Rectal smooth muscle tissue (tissue), 1 donor: ENCODE measurements around the gene ACOT7.

Experiments
- H3K27ac ChIP-seq: one replicate; pipeline ENCODE4 v1.7.0; 2013; ENCODE audit warnings: low read depth, low read length, inconsistent platforms
- H3K27me3 ChIP-seq: one replicate; pipeline ENCODE4 v1.7.0; 2013; ENCODE audit warnings: low read length; ENCODE audit not compliant: control insufficient read depth, insufficient read depth
- H3K36me3 ChIP-seq: one replicate; pipeline ENCODE4 v1.7.0; 2013; ENCODE audit warnings: low read length; ENCODE audit not compliant: control insufficient read depth, insufficient read depth
- H3K4me1 ChIP-seq: one replicate; pipeline ENCODE4 v1.7.0; 2013; ENCODE audit warnings: low read length; ENCODE audit not compliant: control insufficient read depth, insufficient read depth
- H3K4me3 ChIP-seq: one replicate; pipeline ENCODE4 v1.7.0; 2013; ENCODE audit warnings: low read length
- H3K9ac ChIP-seq: one replicate; pipeline ENCODE4 v1.7.0; 2013; ENCODE audit warnings: low read length

ACOT7 gene

DNA sequence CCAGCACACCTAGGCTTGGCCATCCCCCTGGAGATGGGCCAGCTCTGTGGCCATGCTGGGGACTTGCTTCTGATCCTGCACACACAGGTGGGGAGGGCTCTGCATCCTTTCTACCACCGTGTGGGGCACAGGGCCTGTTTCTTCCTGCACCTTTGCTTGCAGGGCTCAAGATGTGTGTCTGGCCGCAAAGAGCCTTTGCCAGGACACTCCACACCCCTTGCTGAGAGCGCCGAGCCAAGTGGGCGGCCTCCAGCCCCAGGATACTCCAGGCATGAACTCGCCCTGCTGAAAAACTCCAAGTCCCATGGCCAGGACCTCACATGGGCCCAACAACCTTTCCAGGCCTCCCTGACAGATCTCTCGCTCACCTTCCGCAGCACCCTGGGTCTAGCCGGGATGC lies 121.1 kb downstream of the ACOT7 start:
- Histone ChIP-seq H3K36me3 (no peaks in the 10 kb centered on the region), H3K4me3 (no peak overlapping the region), H3K27ac (no peak overlapping the region), H3K27me3 (no peaks in the 10 kb centered on the region), H3K9ac (no peak overlapping the region), H3K4me1 (peaks cover 6% of the 10 kb centered on the region)

- Histone ChIP-seq H3K4me3 (no peak overlapping the region), H3K27ac (no peak overlapping the region), H3K4me1 (peaks cover 5% of the 10 kb centered on the region), H3K27me3 (no peaks in the 10 kb centered on the region), H3K9ac (no peak overlapping the region), H3K36me3 (no peaks in the 10 kb centered on the region)
Measured at GRCh38 chr1:6271554-6271953, 122.0 kb downstream of the ACOT7 start.

DNA sequence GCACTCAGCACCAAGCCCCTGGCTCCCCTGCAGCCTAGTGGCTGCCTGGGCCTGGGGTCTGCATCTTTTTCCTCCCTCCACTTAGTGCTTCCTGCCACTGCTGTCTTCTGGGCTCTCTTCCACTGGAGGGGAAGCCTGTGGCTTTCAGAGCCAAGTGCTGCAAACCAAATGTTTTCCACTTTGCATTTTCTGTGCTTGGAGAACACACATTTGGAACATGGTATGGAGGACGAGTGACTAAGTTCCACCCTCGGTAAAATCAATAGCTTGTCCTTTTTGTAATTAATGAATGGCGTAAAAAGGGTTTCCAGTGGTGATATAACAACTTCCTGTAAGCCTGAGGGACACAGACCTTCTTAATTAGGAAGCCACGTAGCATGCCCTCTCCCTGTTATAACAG lies 122.6 kb downstream of the ACOT7 start:
- Histone ChIP-seq H3K27ac (no peak overlapping the region), H3K4me1 (peaks cover 2% of the 10 kb centered on the region), H3K36me3 (no peaks in the 10 kb centered on the region), H3K4me3 (no peak overlapping the region), H3K9ac (no peak overlapping the region), H3K27me3 (no peaks in the 10 kb centered on the region)

GRCh38 chr1:6270401-6270800 lies 123.2 kb downstream of the ACOT7 start:
- no peak overlapping the region for H3K27ac ChIP-seq
- no peak overlapping the region for H3K4me3 ChIP-seq
- H3K4me1 ChIP-seq, result no peaks in the 10 kb centered on the region
- H3K27me3 ChIP-seq, result no peaks in the 10 kb centered on the region
- no peaks in the 10 kb centered on the region for H3K36me3 ChIP-seq
- no peak overlapping the region for H3K9ac ChIP-seq

DNA sequence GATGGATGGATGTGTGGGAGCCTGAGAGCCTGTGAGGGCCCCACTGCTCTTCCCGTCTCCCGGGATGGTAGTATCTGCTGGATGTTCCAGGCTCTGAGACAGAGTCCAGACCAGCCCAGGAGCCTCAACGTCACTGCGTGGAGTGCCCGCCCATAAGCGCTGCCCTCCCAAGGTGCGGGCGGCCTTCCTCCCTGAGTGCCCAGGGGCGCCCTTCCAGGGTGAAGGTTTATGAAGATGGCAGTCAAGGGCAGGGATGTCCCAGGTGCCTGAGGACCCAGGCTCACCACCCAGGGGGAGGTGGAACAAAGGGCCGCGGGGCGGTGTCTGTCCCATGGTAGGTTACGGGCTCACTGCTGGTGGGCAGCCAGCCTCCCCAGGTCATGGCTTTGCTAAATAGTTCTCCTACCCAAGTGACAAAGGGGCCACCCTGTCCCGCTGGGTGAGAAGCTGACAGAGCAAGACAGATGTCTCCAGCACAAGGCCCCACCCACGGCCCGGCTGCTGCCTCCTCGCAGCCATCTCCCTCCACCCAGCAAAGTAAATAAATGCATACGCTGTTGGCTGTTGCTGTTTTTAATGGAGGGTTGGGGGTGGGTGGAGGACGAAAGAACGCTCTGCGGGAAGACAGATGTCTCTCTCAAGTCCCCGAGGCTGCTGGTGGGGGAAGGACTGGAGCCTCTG lies 123.7 kb downstream of the ACOT7 start:
- H3K27ac ChIP-seq, result no peak overlapping the region

DNA sequence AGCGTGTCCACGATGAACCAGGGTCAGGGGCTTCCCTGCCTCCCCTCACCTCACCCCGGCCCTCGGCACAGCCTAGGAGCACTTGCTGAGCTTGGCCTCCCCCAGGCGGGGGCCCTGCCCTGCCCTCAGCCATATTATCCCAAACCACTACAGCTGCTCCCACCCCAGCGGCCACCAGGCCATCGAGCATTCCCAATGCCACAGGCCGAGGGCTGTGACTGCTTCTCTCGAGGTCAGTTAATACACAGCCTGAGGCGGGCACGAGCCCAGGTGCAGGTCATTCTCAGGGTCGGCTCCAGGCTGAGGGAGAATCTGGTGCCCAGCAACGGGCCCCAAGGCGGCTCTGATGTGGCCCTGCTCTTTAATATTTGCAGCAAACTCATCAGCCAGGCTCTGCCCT lies 124.3 kb downstream of the ACOT7 start:
- H3K27me3 ChIP-seq, result no peaks in the 10 kb centered on the region
- no peaks in the 10 kb centered on the region for H3K36me3 ChIP-seq
- H3K4me3 ChIP-seq, result no peak overlapping the region
- no peaks in the 10 kb centered on the region for H3K4me1 ChIP-seq
- no peak overlapping the region for H3K27ac ChIP-seq
- H3K9ac ChIP-seq, result no peak overlapping the region

More for the DNA sequence above, 123.7 kb downstream of the ACOT7 start:
- no peaks in the 10 kb centered on the region for H3K4me1 ChIP-seq
- no peaks in the 10 kb centered on the region for H3K36me3 ChIP-seq
- H3K27me3 ChIP-seq, result no peaks in the 10 kb centered on the region
- H3K9ac ChIP-seq, result no peak overlapping the region
- H3K4me3 ChIP-seq, result no peak overlapping the region

DNA sequence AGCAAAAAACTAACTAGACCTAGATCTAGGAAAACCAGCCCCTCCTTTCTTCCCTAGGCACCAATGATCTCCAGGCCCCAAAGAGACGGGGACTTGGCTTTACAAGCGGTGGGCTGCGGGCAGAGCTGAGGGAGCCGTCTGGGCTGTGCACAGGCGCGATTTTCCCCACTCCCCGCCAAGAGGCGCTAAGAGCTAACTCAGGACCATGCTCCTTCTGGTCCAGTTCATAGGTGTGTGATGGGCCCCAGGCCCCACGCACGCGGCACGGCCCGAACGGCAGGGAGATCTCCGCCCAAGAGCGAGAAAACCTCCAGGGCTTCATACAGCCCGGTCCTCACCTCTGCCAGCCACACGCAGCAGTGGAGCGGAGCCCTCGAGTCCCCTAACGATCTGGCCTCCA lies 125.2 kb downstream of the ACOT7 start:
- no peaks in the 10 kb centered on the region for H3K36me3 ChIP-seq
- no peaks in the 10 kb centered on the region for H3K4me1 ChIP-seq
- H3K27ac ChIP-seq, result no peak overlapping the region
- no peaks in the 10 kb centered on the region for H3K27me3 ChIP-seq
- no peak overlapping the region for H3K4me3 ChIP-seq
- H3K9ac ChIP-seq, result no peak overlapping the region

DNA sequence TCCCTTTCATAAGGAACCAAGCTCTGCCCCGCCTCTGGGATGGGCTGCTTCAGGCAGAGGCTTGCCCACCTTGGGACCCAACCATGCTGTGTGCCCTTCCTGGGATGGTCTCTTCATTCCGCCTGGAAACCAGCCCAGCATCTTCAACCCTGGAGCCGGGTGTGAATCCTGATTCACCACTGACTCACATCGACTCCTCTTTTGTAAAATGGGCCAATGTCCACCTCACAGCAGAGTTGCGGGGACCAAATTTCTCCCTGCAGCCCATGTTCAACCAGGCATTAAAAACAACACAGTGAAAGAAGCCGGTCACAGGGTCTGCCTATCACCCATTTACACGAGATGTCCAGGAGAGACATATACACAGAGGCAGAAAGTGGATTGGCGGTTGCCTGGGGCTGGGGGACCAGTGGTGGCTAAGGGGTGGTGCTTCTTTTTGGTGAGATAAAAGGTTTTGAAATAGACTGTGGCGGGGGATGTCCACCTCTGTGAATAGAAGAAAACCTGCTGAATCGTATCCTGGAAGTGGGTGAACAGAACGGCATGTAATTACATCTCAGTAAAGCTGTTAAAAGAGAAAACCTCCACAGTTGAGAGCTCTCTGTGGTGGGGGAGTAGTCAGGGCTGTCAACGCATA lies 125.8 kb downstream of the ACOT7 start:
- no peaks in the 10 kb centered on the region for H3K27me3 ChIP-seq
- H3K4me1 ChIP-seq, result no peaks in the 10 kb centered on the region
- H3K27ac ChIP-seq, result no peak overlapping the region
- H3K36me3 ChIP-seq, result no peaks in the 10 kb centered on the region
- no peak overlapping the region for H3K4me3 ChIP-seq
- no peak overlapping the region for H3K9ac ChIP-seq

GRCh38 chr1:6266641-6267040 lies 126.9 kb downstream of the ACOT7 start:
- H3K4me3 ChIP-seq, result no peak overlapping the region
- H3K27me3 ChIP-seq, result peaks cover 3% of the 10 kb centered on the region
- H3K4me1 ChIP-seq, result no peaks in the 10 kb centered on the region
- H3K9ac ChIP-seq, result no peak overlapping the region
- no peak overlapping the region for H3K27ac ChIP-seq
- no peaks in the 10 kb centered on the region for H3K36me3 ChIP-seq

DNA sequence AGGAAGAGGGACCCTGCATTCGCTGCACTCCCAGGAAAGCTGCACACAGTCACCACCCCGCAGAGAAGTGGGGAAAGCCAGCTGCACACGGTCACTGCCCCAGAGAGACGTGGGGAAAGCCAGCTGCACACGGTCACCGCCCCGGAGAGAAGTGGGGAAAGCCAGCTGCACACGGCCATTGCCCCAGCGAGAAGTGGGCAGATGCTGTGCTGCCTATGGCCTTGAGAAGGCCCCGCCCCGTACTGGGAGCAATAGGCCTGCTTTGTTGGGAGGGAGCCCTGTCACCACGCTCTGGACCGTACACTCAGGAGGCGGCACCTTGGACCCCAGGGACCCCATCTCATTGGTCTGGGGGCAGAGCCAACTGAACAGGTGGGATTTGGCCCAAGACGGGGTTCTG lies 128.4 kb downstream of the ACOT7 start:
- Histone ChIP-seq H3K27me3 (peaks cover 3% of the 10 kb centered on the region), H3K4me3 (no peak overlapping the region), H3K4me1 (no peaks in the 10 kb centered on the region), H3K9ac (no peak overlapping the region), H3K27ac (no peak overlapping the region), H3K36me3 (no peaks in the 10 kb centered on the region)

DNA sequence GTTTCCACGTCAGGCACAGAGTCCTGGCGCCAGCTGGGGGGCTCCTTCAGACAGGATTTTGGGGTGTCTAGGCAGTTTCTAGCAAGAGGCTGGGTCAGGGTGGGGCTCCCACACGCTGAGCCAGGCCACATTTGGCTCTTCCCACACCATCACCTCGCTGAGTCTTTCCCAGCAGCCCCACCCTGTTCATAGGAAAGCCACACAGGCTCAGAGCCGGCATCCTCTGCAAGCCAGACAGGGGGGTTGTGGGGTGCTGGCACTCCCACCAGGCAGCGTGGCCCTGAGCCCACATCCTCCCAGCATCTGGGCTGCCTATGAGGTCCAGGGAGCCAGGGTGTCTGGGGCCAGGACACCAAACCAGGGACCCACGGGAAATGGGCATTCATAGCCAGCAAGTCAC lies 129.9 kb downstream of the ACOT7 start:
- peaks cover 3% of the 10 kb centered on the region for H3K27me3 ChIP-seq
- no peak overlapping the region for H3K4me3 ChIP-seq
- H3K4me1 ChIP-seq, result no peaks in the 10 kb centered on the region
- H3K36me3 ChIP-seq, result no peaks in the 10 kb centered on the region
- H3K9ac ChIP-seq, result no peak overlapping the region
- no peak overlapping the region for H3K27ac ChIP-seq

DNA sequence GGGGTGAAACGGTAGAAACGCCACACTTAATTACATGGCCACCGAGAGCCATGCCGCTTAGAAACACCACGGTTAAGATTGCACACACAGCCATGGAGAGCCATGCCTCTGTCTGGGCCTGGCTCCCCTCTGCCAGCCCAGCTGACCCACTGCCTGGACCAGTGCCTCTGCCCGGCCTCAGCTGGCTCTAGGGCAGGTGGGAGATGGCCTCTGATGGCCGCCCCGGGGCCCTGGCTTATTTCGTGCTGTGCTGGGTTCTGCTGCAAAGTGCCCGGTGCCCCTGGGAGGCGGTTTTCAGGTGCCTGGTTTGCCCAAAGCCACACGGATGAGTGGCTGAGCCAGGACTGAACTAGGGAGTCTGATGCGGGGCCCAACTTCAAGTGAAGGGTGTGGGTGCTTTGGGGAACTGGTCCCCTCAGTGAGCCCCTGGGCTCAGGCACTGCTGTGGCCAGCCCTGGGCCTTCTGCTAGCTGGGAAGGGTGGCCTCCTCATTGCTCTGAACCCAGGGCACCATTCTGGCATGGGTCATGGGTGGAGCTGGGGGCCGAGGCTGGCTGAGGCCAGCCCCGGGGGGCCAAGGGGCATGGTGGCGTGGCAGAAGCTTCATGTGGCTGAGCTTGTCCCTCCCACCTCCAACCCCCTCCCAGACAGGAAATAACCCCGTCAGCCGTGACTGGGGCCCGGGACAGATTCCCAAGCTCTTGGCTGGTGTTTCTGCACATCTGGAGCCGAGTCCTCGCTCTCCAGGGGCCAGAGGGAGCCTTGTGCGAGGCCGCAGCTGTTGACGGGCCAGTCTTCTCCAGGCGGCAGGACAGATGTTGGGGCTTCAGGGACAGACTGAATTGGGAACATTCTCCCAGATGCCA lies 130.8 kb downstream of the ACOT7 start:
- Histone ChIP-seq H3K36me3 (no peaks in the 10 kb centered on the region), H3K9ac (no peak overlapping the region), H3K27me3 (peaks cover 5% of the 10 kb centered on the region), H3K4me1 (no peaks in the 10 kb centered on the region), H3K4me3 (no peak overlapping the region), H3K27ac (no peak overlapping the region)
